ENCODE results near the gene EPN2.
"Not testable (repeated sequence)": the region's sequence is repeated elsewhere in the genome, so short reads cannot be mapped to it uniquely, and the experiment has no call there.

Gene EPN2

DNA sequence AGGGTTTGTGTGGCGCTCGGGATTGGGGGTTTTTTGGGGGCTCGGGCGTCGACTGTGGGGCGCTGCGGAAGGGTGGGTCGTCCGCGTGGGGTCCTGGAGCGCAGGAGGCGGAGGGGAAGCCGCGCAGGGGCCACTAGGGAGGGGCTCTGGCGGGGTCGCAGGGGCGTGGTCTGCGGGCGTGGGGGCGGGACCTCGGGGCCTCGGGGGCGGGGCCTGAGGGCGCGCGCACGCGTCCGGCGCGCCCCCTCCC is at the start of gene EPN2:
EPN2 (plus strand) TSS at position 228 of the 250 bp plus-strand sequence. CDS start 45,754 bp downstream, outside the sequence.
- DNase-seq (ENCODE audit: low read depth, low spot score), result not testable (repeated sequence)

GRCh38 chr17:19187883-19188869 is 49.0 kb upstream of the EPN2 start:
- not testable (repeated sequence) for DNase-seq (ENCODE audit: low read depth, low spot score)

GRCh38 chr17:19188870-19189708 is 48.1 kb upstream of the EPN2 start:
- DNase-seq (ENCODE audit: low read depth, low spot score), result not testable (repeated sequence)

DNA sequence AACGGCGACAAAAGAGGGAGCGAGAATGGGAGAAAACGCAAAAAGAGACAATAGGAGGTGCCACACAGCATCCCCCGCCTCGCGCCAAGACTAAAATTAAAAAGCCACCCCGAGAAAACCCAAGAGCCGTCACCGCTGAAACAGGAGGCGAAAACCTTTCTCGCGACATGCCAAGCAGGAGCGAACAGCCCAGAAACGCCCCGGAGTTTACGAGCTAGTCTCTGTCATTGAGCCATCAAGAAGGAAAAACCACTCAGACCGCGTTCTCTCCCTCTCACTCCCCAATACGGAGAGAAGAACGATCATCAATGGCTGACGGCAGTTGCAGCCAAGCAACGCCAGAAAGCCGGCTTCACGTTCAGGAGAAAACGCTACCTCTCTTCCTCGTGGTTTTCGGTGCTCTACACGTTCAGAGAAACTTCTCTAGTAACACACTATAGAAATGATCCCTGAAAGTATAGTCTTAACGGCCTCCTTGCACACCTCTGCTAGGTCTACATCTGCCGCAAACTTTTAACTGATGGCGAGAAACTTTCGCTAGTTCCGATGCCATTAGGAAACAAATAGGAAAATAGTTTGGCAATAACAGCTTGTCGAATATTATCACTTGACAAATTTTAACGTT is 47.3 kb upstream of the EPN2 start:
- DNase-seq (ENCODE audit: low read depth, low spot score), result not testable (repeated sequence)

- not testable (repeated sequence) for DNase-seq (ENCODE audit: low read depth, low spot score)
Observed at GRCh38 chr17:19196382-19197204, 40.6 kb upstream of the EPN2 start.

DNA sequence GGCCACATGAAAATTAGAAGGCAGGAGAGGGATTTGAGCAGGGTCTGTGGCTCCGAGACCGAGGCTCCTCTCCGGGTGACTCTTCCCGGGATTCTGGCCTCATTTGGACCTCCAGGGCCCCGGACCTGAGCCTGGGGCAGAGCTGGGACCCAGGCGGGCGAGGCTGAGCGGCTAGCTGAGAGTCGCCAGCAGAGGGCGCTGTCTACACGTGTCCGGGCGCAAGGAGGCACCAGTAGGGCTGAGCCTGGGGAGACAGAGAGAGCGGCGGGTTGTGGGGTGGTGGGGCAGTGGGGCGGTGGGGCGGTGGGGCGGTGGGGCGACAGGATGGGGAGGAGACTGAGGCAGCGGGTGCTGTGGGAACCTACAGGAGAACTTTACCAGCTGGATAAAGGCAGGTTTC is 34.7 kb upstream of the EPN2 start:
- DNase-seq (ENCODE audit: low read depth, low spot score), result not testable (repeated sequence)

DNA sequence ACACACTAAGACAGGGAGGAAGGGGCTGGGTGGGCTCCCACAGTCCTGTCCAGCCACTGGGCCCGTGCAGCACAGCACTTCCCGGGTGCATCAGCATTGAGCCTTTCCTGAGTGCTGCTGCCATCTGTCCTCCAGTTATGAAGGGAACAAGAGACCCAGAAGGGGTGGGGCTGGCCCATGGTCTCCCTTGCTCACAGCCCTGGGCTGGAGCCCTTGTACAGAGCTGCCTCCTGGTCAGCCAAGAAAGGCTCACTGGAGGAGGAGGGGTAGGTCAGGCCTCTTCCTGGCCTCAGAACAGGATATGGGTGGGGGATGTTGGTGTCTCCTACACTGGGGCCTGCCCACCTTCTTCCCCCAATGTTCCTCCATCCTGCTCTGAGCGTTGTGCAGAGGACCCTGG is 33.7 kb upstream of the EPN2 start:
- DNase-seq (ENCODE audit: low read depth, low spot score), result not testable (repeated sequence)

GRCh38 chr17:19215074-19215860 is 21.9 kb upstream of the EPN2 start:
- not testable (repeated sequence) for DNase-seq (ENCODE audit: low read depth, low spot score)

GRCh38 chr17:19216148-19216926 is 20.8 kb upstream of the EPN2 start:
- DNase-seq (ENCODE audit: low read depth, low spot score), result not testable (repeated sequence)

DNA sequence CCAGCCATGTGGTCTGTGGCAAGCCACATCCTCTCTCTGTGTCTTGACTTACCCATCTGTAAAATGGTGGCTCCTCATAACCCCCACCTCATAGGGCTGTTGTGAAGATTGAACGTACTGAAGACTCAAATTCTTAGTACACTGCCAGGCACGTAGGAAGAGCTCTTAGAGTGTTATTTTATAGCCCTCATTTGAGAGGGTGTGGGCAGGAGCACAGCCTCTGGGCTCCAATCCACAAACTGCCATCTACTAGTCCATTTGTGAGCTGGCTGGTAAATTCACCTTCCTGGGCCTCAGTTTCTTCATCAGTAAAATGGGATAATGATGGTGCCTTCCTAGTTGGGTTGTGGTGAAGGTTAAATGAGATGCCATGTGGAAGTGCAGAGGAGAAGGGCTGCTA is 18.3 kb upstream of the EPN2 start:
- DNase-seq (ENCODE audit: low read depth, low spot score), result not testable (repeated sequence)

DNA sequence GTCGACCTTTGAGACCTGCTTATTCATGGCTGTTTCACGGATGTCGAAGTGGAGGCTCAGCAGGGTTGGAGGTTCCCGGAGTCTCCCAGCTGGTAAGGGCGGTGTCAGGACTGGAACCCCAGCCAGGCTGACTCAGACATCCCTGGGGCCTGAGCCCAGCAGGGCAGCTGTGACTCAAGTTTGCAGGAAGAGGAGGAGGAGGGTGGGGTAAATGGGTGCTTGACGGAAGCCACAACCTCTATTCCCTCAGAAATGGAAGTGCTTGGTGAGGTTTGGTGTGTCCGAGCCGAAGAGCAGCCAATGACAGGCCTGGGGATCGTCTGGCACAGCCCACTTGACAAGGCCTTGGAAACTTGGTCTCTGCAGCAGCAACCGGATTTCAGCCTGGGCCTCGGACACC is 17.8 kb upstream of the EPN2 start:
- not testable (repeated sequence) for DNase-seq (ENCODE audit: low read depth, low spot score)

DNA sequence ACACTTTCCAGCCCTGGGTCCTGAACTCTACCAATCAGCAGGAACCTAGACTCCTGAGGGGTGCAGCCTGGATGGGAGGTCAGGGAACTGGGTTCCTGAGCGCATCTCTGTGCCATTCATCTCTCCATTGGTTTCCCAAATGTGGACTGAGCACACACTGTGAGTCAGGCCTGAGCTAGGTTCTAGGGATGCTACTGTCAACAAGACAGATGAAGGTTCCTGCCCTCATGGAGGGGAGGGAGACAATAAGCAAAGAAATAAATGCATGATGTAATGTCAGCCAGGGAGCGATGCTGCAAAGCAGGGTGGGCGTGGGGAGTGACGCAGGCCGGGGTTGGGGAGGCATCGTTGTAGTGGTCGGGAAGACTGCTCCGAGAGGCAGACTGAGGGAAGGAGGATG is 17.0 kb upstream of the EPN2 start:
- DNase-seq (ENCODE audit: low read depth, low spot score), result not testable (repeated sequence)

DNA sequence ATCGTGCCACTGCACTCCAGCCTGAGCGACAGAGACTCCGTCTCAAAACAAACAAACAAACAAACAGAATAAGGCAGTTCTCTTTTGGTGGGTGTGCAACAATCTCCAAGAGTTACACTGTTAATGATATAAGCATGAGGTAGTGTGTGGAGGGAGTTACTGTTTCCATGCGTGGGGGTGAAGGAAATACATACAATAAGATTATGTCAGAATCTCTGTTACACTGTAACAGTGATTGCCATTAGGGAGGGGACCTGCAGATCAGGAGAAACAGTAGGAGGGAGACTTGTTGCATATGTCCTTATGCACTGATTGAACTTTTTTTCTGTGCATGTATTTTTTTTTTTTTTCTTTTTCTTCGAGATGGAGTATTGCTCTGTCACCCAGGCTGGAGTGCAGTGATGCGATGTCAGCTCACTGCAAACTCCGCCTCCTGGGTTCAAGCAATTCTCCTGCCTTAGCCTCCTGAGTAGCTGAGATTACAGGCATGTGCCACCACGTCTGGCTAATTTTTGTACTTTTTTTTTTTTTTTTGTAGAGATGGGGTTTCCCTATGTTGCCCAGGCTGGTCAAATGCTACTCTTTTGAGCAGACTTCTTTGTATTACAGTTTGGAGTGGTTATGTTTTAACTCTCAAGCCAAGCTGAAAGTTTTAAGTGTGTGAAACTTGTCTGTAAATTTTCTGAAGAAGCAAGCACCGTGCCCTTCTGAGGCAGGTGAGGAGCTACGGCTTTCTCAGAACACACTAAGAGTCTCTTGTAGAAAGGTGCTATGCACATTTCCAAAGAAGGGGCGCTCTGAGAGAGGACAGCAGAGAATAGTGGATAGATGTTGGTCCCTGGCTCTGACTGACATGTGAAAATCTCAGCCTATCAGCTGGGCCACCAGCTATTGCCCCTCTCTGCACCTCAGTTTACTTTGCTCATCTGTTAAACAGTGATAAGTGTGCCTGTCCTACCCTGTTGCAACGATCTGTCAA is 10.3 kb upstream of the EPN2 start:
- not testable (repeated sequence) for DNase-seq (ENCODE audit: low read depth, low spot score)

DNA sequence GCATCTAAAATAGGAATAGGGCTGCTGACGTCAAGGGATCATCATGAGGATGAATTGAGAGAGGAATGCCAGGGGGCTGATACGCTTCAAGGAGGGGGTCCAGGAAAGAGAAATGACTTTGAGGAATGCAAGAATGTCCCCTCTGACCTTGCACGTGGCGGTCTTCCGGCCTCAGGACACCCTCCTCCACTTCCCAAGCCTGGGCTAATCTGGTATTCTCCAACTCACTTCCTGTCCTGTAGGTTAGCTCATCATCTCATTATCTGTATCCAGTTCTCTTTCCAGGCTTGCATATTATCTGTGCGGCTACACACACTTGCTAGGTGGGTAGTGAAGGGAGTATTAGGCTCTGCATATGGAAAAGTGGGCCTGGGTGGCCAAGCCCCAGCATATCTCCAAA is 2.5 kb upstream of the EPN2 start:
- not testable (repeated sequence) for DNase-seq (ENCODE audit: low read depth, low spot score)

DNA sequence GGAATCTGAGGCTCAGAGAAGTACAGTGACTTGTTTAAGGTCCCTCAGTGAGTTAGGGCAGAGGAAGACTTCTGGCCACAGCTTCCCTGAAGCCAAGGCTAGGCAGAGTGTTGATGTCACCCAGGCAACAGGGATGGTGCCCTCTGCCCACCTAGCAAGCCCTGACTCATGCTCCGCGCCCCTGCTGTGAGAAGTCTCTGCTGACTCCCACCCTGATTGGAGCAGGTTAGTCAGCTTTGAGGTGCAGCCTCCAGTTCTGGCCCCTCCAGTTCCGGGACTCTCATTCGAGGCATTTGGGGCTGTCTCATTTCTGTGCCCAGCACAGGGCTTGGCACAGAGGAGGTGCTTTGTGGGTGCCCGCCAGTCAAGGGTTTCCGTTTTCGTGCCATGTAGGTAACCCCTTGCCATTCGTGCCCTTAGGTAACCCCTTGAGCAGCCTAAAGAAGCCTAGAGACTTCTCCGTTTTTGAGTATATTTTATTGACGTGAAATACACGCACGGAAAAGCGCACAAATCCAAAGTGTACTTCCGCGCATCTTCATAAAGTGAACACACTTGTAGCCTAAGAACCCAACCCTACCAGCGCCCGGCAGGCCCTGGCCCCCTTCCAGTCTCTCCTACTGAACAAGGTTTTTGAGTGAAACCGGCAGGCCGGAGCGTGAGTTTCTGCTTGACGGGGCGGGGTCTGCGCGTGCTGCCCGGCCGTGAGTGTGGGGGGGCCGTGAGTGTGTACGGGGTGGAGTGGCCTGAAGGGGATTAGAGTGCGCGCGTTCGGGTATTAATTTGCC is 621 bp upstream of the EPN2 start:
- not testable (repeated sequence) for DNase-seq (ENCODE audit: low read depth, low spot score)

DNA sequence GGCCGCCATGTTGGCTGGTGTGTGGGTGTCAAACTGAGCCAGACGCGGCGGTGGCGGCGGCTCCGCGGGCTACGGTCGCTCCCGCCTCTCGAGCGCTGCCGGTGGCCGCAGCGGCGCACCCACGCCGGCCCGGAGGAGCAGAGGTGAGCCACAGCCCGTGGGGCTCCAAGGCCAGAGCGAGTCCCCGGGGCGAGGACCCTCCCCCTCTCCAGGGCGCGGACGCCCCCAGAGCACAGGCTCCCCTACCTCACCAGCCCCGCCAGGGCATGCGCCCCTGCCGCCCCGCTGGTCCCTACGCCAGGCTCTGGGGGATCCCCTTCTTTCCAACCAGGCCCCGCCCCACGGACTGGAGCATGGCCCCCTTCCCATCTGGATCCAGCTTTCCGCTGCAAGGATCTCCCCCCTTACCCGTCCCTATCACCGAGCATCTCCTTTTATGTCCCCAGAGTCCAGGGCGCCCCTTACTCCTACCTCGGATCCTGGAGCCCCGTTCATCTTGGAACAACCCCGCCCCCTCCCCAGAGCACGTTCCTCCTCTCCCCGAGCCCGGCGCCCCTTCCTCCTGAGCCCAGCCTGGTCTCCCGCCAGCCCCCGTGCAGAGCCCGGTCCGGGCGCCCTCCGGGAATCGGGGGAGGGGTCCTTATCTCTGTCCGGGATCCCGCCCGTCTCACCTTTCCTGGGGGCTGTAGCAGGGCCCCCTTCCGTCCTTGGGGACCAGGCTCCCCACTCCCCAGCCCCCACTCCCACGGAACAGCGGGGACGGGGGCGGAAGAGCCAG is 412 bp downstream of the EPN2 start:
- DNase-seq (ENCODE audit: low read depth, low spot score), result no peak

DNA sequence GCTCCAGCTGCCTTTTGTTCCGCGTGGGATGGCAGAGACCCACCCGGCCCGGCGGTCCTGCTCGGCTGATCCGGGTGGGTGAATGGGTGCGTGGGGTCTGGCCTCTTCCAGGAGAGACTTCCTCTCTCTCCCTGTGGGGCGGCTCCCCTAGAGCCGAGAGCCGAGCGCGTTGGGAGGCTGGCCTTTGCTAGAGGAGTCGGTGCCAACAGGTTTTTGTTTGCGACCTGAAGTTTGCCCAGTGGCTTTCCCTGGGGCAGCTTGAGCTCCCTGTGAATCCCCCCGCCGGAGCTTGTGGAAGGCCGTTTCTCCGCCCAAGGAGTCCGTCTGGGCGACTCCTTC is 970 bp downstream of the EPN2 start:
- no peak for DNase-seq (ENCODE audit: low read depth, low spot score)
